Measurements from ENCODE around the gene BTNL9.
"Not testable (repeated sequence)": the region's sequence is repeated elsewhere in the genome, so short reads cannot be mapped to it uniquely, and the experiment has no call there.

The BTNL9 gene

DNA sequence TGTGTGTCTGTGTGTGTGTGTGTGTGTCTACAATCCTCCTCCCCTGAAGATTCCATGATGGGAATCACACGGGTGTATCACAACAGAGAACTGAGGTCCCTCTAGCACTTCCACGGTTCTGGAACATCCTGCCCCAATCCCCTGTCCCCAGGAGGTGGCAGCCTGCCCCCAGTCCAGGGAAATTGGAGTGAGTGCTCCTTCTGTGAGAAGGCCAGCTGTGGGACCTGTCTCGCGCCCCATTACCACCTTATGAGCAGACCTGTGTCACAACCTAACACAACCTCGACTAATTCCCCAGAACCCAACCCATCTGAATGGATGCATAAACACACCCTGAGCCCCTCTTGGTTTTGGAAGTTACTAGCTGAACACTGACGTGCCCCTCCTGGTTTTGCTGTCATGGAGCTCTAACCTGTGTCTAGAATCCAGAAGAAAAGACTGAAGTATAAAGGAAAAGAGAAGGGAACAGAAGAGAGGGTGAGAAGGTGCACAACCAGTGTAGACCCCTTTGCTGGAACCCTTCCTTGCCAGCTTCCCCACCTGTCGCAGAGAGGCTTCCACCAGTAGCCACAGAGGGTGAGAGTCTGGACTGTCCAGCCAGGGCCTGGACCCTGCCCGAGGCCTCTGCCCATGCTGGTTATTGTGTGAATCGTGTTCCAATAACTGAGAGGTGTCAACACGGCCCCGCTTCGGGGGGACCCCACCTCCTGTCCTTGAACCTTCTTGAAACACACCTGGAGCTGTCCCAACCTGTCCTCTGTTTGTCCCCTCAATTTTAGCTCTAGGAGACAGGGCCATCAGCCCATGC lies 3.4 kb downstream of the BTNL9 start:
- DNase-seq, result no peak

DNA sequence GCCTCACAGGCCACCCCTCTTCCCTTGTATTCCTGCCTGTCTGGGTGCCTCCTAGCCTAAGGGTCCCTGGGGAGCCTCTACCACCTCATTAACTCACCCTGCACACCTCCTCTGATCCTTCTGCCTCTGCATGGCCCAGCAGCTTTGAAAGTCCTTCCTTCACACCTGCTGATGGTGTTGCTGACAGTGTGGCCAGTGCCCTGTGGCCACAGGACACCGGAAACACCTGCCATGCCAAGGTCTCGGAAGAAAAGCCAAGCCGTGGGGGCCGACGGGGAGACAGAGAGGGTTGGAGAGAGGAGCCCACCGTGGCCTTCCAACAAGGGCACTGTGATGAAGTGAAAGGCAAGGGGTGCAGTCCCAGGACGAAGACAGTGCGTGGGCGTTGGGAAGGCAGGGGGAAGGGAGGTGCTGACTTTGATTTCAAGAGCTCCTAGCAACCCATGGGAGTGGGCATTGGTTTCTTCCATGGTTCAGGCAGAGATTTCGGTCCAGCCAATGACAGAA lies 4.1 kb downstream of the BTNL9 start:
- DNase-seq, result no peak

DNA sequence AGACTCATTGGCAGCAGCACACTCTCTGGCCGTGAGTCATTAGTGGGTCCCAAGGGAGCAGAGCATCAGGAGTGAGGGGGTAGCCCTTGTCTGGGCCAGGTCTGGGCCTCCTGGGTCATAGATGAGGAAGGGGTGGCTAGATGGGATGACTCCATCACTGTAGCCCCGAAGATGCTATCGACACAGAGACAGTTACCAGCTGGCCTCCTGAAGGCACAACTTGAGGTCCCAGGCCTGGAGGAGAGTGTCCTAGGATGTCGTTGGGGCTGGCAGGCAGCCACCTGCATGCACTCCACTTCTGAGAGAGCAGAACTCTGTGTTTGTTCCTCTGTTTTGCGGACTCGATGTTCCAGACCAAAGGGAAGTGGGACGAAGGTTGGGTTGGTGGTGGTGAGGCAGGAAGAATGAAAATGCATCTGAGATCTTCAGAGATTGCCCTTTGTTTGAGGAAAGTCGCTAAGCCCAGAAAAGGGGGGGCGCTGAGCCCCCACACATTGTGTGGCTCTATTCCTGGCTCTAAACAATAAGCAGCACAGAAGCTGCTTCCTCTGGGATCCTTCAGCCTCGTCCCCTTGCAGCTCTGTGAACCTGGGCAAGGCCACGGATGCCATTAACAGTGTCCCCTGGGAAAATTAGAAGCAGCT lies 4.7 kb downstream of the BTNL9 start:
- no peak for DNase-seq

DNA sequence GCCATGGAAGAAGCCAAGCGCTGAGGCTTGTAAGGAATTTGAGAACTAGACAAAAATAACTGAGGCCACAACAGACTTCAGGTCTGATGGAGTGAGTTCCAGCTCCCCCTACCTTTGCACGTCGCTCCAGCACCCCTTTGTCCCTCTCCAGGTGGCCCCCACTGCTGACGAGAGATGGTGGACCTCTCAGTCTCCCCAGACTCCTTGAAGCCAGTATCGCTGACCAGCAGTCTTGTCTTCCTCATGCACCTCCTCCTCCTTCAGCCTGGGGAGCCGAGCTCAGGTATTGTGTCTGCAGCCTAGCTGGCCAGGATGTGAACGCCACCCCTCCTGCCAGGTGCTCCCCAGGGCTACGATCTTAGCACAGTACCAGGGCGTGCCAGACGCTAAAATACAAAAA lies 5.2 kb downstream of the BTNL9 start:
- DNase-seq, result no peak

DNA sequence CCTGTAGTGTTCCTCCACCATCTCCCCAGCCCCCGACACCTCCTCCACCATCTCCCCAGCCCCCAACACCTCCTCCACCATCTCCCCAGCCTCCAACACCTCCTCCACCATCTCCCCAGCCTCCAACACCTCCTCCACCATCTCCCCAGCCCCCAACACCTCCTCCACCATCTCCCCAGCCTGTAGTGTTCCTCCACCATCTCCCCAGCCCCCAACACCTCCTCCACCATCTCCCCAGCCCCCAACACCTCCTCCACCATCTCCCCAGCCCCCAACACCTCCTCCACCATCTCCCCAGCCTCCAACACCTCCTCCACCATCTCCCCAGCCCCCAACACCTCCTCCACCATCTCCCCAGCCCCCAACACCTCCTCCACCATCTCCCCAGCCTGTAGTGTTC lies 5.8 kb downstream of the BTNL9 start:
- not testable (repeated sequence) for DNase-seq

DNA sequence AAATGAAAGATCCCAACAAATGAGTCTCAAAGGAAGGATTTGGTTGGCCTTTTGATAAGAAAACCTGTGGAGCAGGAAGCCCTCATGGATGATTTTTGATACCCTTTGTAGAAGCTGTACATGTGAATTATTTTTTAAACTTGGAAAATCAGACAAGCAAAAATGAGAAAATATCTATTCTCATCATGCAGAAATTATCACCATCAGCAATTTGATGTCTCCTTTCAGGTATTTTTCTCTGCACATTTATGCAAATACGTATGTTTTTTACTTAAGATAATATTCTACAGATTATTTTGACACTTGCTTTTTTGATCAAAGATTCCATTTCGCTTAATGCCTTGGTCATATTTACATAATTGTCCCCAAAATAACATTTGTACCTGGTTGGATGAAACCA lies 7.2 kb downstream of the BTNL9 start:
- DNase-seq, result no peak

DNA sequence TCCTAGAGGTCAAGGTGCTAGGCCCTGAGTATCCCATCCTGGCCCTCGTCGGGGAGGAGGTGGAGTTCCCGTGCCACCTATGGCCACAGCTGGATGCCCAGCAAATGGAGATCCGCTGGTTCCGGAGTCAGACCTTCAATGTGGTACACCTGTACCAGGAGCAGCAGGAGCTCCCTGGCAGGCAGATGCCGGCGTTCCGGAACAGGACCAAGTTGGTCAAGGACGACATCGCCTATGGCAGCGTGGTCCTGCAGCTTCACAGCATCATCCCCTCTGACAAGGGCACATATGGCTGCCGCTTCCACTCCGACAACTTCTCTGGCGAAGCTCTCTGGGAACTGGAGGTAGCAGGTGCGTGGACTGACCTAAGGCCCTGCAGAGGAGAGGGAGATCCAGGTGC lies 7.9 kb downstream of the BTNL9 start:
- no peak for DNase-seq

DNA sequence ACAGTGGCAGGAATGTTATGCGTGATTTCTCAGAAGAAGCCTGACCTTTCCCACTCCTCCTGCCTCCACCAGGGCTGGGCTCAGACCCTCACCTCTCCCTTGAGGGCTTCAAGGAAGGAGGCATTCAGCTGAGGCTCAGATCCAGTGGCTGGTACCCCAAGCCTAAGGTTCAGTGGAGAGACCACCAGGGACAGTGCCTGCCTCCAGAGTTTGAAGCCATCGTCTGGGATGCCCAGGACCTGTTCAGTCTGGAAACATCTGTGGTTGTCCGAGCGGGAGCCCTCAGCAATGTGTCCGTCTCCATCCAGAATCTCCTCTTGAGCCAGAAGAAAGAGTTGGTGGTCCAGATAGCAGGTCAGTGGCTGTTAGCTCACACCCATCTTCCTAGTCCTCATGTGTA lies 9.9 kb downstream of the BTNL9 start:
- no peak for DNase-seq

DNA sequence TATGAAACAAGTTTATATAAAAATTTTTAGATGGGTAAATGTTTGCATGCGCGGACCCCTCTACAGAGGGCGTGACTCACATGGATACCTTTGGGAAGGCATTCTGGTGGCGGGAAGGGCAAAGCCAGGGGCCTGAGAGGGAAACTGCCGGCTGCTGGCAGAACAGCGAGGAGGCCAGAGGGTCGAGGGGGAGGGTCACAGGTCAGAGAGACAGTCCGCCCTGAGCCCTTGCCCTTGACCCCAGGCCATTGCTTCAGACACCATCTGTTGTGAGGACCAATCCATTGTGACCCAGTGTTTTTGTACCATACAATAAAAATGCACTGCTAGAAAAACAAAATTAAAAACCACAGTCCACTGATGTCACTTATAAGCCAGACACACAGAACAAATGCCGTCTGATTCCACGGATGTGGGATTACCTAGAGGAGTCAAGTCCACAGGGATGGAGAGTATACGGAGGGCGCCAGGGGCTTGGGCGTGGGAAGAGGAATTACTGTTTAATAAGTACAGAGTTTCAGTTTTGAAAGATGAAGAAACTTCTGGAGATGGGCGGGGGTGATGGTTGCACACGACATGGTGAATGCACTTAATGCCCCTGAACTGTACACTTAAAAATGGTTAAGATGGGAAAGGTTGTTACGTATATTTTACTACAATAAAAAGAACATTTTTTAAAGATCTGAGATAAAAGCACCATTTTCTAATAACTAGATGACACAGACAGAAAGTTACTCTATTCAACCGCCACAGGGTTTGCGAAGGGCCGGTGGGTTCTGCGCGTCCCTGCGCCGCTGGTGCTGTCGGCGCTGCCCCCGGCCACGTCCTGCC lies 12.0 kb downstream of the BTNL9 start:
- DNase-seq, result no peak

DNA sequence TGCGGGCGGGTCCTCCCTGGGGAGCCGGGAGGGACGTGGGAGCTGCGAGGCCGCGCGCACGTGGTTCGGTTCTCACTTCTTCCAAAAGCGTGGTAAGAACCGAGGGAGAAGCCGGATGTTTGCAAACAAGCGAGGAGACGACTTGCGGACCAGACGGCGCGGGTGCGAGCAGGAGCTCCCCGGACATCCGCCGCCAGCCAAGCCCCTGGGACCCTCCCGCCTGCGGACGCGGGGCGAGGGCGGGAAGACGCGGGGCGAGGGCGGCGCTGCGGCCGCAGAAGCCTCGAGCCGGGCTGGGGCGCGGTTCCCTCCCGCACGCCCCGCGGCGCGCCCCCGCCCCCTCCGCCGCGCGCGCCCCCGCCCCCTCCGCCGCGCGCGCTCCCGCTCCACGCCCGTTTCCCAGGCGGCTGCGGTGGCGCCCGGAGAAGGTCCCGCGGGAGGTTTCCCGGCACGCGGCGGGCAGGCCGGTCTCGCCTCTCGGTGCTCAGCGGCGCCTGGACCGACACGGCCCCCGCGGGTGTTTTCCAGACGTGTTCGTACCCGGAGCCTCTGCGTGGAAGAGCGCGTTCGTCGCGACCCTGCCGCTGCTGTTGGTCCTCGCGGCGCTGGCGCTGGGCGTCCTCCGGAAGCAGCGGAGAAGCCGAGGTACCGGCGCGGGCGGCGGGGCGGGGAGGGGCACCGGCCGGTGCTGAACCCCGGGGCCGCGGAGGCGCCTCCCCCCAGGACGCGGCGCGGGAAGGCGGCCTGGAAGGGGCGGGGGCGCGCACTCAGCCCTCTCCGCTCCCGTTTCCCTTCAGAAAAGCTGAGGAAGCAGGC lies 12.8 kb downstream of the BTNL9 start:
- DNase-seq, result no peak

DNA sequence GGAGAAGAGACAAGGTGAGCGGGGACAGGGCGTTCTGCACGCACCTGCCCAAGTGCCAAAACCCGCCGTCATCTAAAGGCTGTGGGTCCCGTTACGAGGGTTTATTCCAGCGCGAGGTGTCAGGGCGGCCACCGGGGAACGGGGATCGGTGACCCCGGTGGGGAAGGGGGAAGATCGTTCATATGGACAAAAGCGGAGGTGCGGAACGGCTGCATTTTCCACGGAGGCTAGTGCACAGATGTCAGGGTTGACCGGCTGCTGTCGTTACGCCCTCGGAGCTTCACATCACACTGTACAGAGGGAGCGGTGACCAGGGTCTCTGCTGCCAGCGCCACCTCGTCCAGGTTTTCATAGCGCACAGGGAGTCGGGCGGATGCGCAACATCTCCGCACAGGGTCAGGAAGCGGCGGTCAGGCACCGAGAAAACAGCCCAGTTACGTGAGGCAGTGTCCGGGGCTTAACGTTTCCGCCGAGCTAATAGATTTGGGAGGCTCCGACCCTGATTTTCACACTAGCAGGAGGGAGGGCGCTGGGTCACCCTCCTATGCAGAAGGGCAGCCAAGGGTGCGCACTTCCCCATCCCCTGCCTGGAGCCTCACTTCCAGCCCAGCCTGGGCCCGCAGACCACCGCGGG lies 13.5 kb downstream of the BTNL9 start:
- no peak for DNase-seq

DNA sequence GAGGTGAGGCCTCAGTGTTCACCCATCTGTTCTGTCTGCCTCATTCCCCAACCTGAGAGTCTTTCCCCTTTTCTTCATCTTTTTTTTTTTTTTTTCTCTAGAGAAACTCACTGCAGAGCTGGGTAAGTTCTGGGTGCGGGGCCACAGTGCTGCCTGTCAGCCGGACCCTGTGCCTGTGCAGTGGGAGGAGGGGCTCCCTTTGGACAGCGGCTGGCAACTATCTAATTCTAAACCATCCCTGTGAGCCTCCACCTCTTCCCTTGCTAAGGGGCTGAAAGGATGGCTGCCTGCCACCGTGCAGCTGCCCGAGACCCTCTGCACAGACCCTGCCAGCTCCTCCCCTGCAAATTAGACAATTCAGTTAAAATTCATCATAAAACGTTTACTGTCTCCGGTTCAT lies 14.1 kb downstream of the BTNL9 start:
- DNase-seq, result no peak

DNA sequence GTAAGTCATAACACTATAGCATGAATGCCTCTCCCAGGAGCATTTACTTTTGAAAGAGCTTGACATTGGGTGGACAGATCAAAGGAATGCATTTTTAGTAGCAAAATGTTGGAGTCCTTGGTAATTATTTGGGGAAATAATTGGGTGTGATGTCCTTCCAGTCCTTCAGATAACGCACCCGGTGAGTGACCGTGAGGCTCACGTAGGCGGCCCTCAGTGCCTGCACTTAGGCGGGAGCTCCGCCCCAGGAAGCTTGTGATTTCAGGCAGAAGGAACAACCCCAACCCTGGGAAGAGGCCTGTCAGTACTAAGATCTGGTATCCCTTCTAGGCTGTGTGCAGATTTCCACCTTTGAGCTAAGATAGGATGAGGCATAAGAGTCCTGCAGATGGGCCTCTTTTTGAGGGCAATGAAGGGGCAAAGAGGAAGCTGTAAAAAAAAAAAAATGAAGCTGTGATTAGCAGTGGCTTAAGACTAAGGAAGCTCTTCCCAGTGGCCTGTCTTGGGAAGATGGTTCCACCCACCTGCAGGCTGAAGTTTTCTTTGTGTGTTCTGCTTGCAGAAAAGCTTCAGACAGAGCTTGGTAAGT lies 14.9 kb downstream of the BTNL9 start:
- no peak for DNase-seq

DNA sequence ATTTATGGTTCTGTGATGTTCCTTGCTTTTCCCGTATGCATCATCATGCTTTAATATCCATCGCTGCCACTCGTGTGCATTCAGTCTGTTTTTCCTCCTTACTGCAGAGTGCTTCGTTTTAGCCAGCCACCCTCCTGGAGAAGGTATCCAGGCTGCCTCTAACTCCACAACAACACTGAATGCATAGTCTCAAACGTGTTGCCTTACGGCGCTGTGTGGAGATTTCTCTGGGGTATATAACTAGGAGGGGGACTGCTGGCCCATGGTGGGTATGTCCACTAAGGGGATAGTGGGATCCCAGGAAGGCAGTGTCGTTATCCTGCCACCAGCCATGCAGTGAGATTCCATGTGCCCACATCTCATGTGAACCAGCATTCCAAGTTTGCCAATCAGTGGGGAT lies 16.4 kb downstream of the BTNL9 start:
- no peak for DNase-seq

DNA sequence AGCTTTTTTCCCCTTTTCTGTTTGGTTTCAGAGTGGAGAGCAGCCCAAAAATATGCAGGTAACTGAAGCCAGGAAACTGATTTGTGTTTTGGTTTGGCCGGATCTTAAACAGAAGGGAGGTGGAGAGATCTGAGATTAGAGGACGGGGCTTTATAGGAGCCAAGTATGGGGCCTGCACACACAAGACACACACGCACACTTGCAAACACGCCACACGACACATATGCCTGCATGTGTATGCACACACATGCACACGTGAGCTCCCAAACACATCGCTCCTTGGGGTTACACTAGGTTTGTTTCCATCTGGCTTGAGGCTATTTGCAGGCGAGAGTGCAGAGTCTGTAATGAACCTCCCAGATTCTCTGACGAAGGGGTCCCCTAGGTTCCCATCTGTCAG lies 18.3 kb downstream of the BTNL9 start:
- no peak for DNase-seq

DNA sequence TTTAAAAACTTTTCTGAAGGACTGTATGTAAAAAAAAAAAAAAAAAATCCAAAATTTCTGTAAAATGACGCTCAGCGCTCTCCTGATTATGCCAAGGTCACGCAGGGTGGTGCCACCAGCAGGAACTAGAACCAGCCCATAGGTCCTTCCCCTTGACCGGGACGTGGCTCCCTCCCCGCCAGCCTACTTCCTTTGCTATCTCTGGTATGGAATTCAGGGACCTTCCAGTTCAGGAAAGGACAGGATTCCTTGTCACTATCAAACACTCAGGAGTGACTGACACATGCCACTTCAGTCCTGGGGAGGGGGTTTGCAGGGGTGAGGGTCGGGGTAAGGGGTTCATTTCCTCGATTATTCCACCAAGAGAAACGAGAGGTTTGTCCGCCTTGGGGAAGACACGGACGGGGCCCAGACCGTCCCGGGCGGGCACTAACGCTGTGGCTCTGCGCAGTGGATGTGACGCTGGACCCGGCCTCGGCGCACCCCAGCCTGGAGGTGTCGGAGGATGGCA lies 18.8 kb downstream of the BTNL9 start:
- DNase-seq, result no peak

DNA sequence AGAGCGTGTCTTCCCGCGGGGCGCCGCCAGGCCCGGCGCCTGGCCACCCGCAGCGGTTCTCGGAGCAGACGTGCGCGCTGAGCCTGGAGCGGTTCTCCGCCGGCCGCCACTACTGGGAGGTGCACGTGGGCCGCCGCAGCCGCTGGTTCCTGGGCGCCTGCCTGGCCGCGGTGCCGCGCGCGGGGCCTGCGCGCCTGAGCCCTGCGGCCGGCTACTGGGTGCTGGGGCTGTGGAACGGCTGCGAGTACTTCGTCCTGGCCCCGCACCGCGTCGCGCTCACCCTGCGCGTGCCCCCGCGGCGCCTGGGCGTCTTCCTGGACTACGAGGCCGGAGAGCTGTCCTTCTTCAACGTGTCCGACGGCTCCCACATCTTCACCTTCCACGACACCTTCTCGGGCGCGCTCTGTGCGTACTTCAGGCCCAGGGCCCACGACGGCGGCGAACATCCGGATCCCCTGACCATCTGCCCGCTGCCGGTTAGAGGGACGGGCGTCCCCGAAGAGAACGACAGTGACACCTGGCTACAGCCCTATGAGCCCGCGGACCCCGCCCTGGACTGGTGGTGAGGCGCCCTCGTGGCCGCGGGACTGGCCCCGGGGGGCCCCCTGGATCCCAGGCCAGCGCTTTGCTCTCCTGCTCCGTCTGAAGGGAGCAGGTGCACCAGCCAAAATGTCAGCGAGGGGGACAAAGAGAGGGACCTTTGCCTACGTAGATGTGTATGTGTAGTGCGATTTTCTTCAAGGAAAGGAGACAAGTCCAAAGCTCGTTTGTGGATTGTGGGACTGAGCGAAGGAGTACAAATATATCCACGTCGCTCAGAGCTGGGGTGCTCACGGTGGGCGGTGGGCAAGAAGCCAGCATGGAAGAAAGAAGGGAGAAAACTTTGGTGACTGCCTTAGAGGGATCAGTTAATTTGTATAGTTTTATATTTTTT lies 19.5 kb downstream of the BTNL9 start:
- DNase-seq, result no peak

DNA sequence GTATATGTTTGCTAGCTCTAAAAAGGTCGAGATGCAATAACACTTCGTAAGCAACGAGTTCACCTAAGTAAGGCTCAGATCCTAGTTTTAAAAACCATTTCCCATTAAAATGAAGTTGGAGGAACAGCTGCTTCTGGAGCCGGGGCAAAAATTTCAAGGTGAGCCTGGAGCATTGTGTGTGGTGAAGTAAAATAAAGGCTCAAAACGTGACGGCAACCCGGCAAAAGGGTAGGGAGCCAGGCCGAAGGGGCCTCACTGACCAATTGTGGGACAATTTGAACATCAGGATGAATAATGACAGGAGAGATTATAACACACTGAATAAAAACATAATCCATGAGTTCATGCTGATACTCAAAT lies 20.1 kb downstream of the BTNL9 start:
- DNase-seq, result no peak

DNA sequence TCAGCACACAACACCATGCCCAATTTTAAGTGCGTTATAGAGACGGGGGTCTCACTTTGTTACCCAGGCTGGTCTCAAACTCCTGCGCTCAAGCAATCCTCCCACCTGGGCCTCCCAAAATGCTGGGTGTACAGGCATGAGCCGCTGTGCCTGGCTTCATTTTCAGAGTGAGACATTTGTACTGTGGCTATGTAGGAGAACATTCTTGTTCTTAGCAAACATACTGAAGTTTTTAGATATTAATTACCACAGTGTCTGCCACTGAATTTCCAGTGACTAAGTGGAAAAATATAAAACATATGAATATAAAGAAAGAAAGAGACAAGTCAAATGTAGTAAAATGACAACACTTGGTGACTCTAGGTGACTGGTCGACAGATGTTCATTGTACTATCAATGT lies 20.9 kb downstream of the BTNL9 start:
- no peak for DNase-seq

DNA sequence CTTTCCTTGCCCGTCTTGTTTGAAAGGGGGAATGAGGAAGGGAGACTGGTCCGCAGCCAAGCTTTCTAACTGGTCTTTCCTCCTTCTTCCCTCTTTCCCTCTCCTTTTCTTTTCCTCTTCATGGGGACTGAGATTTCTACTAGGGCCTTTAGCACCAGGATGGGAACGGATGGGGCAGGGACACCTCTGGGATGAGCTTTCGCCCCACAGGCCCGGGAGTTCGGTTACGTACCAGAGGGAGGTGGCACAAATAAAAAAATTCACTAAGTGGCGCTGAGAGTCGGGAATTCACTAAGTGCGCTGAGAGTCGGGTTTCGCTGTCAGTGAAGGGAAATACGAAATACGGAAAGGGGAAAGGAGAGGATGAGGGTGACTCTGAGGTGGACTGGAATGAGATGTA lies 21.6 kb downstream of the BTNL9 start:
- no peak for DNase-seq
